ENCODE measurements around the gene HRCT1.

- no peak for TF ChIP-seq CTCF (conservative IDR thresholded peaks at IDR 0.05; ENCODE audit: low read length)
- TF ChIP-seq EZH2phosphoT487 (IDR thresholded peaks at IDR 0.05; ENCODE audit: borderline replicate concordance): no peak
These were observed 44.7 kb upstream of the HRCT1 start for GRCh38 chr9:35861161-35861897.
